PFSK-1 (cell line): ENCODE measurements around the gene MYEOV.

Experiments used
- FOXP2 ChIP-seq: optimal IDR thresholded peaks from 2 replicates; pipeline ENCODE3; 2011; ENCODE audit warnings: borderline replicate concordance, control low read depth, inconsistent platforms; ENCODE audit not compliant: insufficient read depth; ENCODE audit errors: extremely low read length, extremely low read depth
- POLR2AphosphoS5 ChIP-seq: IDR thresholded peaks from 2 replicates; pipeline ENCODE4 v1.6.1; 2012; ENCODE audit warnings: low read depth, mild to moderate bottlenecking, control low read depth, low read length, moderate library complexity
- SIN3A ChIP-seq: IDR thresholded peaks from 2 replicates; pipeline ENCODE4 v1.6.1; 2012; ENCODE audit warnings: mild to moderate bottlenecking, low read length, moderate library complexity, borderline replicate concordance; ENCODE audit not compliant: insufficient read depth
- TAF1 ChIP-seq: IDR thresholded peaks from 2 replicates; pipeline ENCODE4 v1.6.1; 2012; ENCODE audit warnings: low read length, control low read depth, borderline replicate concordance; ENCODE audit not compliant: insufficient read depth
- TF ChIP-seq, protein P1 (sequence below), 2 experiments: IDR thresholded peaks; 2 replicates each; pipeline versions ENCODE4 v1.6.1 to v1.8.0; 2011 to 2012; ENCODE audit warnings: low read depth in 2 of 2, low read length in 2 of 2, control low read depth in 1 of 2, inconsistent platforms in 1 of 2, mild to moderate bottlenecking in 1 of 2, moderate library complexity in 1 of 2; ENCODE audit not compliant: insufficient read depth in 1 of 2

Gene MYEOV

DNA sequence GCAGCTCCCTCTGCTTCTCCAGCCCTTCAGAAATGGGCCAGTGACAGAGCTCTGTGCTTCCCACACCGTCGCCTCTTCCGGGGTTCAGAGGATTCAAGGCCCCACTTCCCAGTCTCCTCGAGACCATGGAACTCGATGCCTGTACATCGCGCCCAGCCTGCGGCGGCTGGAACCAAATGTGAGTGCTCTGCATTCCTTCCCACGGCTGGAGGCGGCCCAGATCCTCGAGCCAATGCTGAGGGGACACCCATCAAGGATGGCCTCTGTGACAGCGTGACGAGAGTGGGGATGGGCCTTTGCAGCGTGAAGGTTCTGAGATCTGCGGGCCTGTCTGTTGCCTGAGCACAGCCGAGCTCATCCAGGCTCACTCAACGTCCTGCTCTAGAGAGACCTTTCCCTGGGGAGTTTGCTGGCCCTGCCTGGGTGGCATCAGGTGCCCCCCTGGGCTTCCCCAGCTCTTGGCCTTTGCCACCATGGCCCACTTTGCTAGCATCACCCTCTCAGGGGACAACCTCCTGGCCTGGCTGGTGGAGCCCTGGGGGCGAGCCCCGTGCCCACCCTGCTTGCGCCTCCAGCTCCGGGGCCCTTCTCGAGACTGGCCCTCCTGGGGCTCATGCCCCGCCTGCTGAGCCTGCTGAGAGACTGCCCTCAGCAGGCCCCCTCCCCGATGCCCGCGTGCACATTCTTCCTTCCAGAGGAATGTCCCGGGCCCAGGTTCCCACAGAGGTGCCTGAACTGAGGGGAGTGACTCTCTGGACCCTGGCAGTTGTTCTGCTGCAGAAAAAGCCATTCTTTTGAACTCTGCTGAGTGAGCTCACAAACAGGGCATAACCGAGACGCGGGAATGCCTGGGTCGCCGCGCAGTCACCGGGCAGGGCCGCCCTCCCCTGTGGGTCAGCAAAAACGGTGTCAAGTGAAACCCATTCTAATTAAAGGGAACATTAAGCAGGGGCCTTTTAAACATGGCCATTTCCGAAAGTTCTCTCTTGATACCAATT, 7.3 kb upstream of the MYEOV start:
- TF ChIP-seq FOXP2 = no peak
- TF ChIP-seq TAF1 = no peak
- TF ChIP-seq, protein P1, sequence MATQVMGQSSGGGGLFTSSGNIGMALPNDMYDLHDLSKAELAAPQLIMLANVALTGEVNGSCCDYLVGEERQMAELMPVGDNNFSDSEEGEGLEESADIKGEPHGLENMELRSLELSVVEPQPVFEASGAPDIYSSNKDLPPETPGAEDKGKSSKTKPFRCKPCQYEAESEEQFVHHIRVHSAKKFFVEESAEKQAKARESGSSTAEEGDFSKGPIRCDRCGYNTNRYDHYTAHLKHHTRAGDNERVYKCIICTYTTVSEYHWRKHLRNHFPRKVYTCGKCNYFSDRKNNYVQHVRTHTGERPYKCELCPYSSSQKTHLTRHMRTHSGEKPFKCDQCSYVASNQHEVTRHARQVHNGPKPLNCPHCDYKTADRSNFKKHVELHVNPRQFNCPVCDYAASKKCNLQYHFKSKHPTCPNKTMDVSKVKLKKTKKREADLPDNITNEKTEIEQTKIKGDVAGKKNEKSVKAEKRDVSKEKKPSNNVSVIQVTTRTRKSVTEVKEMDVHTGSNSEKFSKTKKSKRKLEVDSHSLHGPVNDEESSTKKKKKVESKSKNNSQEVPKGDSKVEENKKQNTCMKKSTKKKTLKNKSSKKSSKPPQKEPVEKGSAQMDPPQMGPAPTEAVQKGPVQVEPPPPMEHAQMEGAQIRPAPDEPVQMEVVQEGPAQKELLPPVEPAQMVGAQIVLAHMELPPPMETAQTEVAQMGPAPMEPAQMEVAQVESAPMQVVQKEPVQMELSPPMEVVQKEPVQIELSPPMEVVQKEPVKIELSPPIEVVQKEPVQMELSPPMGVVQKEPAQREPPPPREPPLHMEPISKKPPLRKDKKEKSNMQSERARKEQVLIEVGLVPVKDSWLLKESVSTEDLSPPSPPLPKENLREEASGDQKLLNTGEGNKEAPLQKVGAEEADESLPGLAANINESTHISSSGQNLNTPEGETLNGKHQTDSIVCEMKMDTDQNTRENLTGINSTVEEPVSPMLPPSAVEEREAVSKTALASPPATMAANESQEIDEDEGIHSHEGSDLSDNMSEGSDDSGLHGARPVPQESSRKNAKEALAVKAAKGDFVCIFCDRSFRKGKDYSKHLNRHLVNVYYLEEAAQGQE (IDR thresholded peaks at IDR 0.05; ENCODE audit: insufficient read depth in 1 of 2, low read depth in 2 of 2, low read length in 2 of 2) = no peak
- TF ChIP-seq SIN3A = no peak
- TF ChIP-seq POLR2AphosphoS5 = no peak

DNA sequence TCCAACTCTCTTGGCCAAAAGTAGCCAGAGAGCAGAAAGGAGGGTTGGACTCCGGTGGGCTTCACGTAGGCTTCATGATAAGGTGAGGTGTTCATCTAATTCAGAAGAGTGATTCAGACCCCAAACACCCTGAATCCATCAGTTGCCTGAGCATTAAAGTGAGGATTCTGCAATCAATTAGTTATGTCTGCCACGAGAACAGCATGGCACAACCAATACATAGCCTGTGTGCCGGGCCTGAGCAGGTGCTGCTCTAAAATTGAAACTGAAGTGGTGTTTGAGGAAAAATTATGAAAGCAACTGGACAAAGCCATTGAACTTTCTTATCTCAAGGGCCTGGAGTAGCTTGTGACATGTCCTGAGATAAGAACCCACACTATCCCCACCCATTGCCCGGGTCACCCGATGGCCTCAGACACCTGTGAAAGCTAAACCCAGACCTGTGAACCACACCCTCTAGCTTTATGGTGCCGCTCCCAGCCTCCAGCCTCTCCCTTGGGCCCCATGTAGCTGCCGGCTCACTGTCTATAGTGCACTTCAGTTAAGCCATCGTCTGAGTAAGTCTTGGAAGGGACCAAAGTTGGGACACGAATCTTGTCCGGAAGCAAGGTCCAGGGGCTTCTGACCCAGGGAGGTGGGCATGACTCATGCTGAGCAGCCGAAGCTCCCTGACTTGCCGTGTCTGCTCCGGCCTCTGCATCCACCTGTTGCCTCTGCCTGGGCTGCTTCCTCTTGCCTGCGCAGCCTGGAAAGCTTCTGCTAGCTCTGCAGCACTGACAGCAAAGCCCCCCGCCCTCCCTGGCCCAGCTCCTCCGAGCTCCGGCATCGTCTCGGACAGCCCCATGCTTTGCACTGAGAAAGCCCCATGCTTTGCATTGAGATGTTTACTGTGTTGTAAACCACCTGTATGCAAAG, 5.7 kb upstream of the MYEOV start:
- TF ChIP-seq FOXP2 = no peak
- no peak for TF ChIP-seq POLR2AphosphoS5
- TF ChIP-seq TAF1 = no peak
- no peak for TF ChIP-seq SIN3A

DNA sequence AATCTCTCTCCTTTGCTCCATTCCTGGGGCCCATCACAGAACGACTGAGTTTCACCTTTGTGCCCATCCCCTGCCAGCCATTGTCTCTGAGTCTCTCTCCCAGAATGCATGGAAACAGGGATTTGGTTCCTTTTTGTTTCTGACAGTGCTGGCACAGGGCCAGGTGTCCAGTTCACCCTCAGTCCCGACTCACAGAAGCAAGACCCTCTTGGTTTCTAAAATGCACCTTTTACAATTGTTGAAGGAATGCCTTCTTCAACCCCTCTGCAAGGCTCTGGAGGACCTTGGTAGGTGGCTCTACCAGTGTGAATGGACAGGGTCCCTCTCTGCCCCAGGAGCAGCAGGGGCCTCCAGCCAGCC, 5.1 kb upstream of the MYEOV start:
- TF ChIP-seq TAF1 (no peak), SIN3A (no peak), POLR2AphosphoS5 (no peak), FOXP2 (no peak)
- TF ChIP-seq, protein P1 (IDR thresholded peaks at IDR 0.05; ENCODE audit: insufficient read depth in 1 of 2, low read depth in 2 of 2, low read length in 2 of 2) = no peak

DNA sequence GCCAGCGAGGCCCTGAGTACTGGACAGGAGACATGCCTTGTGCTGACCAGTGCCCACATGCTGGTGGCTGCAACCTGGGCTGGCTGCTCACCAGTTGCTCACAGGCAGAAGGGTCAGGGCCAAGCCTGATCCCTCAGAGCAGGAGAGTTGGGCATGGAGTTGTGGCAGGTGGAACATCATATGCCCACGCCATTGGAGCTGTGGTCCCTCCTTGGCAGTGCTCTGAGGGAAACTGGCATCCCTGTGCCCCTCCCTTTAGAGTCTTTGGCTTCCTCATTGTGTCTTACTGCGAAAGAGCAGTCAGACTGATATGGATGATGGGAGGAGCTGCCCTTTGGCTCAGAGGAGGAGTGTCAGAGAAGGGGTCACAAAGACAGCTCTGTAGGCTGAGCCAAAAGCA, 3.1 kb upstream of the MYEOV start:
- TF ChIP-seq SIN3A (no peak), FOXP2 (no peak), POLR2AphosphoS5 (no peak), TAF1 (no peak)
- TF ChIP-seq, protein P1 (IDR thresholded peaks at IDR 0.05; ENCODE audit: insufficient read depth in 1 of 2, low read depth in 2 of 2, low read length in 2 of 2) = no peak

DNA sequence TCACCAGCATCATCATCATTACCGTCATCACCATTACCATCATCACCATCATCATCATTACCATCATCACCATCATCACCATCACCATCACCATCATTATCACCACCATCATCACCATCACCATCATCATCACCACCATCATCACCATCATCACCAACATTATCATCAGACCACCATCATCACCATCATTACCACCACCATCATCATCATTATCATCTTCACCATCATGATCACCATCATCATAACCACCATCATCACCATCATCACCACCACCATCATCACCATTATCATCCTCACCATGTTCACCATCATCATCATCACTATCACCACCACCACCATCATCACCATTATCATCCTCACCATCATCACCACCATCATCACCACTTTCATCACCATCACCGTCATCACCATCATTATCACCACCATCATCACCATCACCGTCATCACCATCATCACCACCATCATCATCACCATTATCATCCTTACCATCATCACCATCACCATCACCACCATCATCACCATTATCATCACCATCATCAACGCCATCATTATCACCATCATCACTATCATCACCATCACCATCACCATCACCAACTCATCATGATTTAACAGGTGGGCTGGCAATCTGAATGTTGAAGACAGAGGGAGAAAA, 2.4 kb upstream of the MYEOV start:
- TF ChIP-seq FOXP2 (no peak), SIN3A (no peak), TAF1 (no peak), POLR2AphosphoS5 (no peak)
- TF ChIP-seq, protein P1 (IDR thresholded peaks at IDR 0.05; ENCODE audit: insufficient read depth in 1 of 2, low read depth in 2 of 2, low read length in 2 of 2) = no peak
